Subcutaneous abdominal adipose tissue (tissue), 5 donors: Measurements from ENCODE around the gene ACAN.
A peak's percentile ranks its signal among the peaks of the same experiment; 100 is the strongest.

Experiments
- H3K27ac ChIP-seq: one replicate; pipeline ENCODE4 v1.7.0; 2013; ENCODE audit warnings: low read depth, mild to moderate bottlenecking, inconsistent platforms, low read length, moderate library complexity
- H3K27me3 ChIP-seq, 5 donors: one replicate each; pipeline ENCODE4 v1.7.0; 2013; ENCODE audit warnings: low read length in 5 of 5, inconsistent platforms in 1 of 5; ENCODE audit not compliant: control insufficient read depth in 5 of 5, insufficient read depth in 4 of 5
- H3K36me3 ChIP-seq, 5 donors: one replicate each; pipeline ENCODE4 v1.7.0; 2013; ENCODE audit warnings: low read length in 5 of 5; ENCODE audit not compliant: control insufficient read depth in 5 of 5, insufficient read depth in 5 of 5
- H3K4me1 ChIP-seq, 5 donors: one replicate each; pipeline ENCODE4 v1.7.0; 2013; ENCODE audit warnings: low read length in 5 of 5, mild to moderate bottlenecking in 3 of 5, moderate library complexity in 1 of 5; ENCODE audit not compliant: control insufficient read depth in 5 of 5, insufficient read depth in 5 of 5
- H3K4me3 ChIP-seq, 5 donors: one replicate each; pipeline ENCODE4 v1.7.0; 2013; ENCODE audit warnings: low read length in 5 of 5, low read depth in 1 of 5
- H3K9ac ChIP-seq, 5 donors: one replicate each; pipeline ENCODE4 v1.7.0; 2013; ENCODE audit warnings: low read length in 5 of 5, mild to moderate bottlenecking in 4 of 5, moderate library complexity in 3 of 5
- H3K9me3 ChIP-seq, 5 donors: one replicate each; pipeline ENCODE4 v1.7.0; 2013; ENCODE audit warnings: low read length in 5 of 5; ENCODE audit not compliant: control insufficient read depth in 5 of 5
- donor health status: healthy.
- donor health status: healthy.
- donor health status: healthy.
- donor health status: healthy.
- donor health status: healthy.

Gene ACAN

GRCh38 chr15:88803241-88803919 is at the start of gene ACAN:
Gene ACAN (plus strand): TSS chr15:88803436. CDS start chr15:88836207, 32,771 bp downstream.
- Histone ChIP-seq H3K9ac (no peak within 1 kb of the TSS), H3K27me3 (peaks cover 26 to 60% (median 38%) of the 10 kb centered on the region in 5 donors), H3K4me3 (no peak within 1 kb of the TSS), H3K9me3 (no peaks in the 10 kb centered on the region), H3K36me3 (no peaks in the 10 kb centered on the region), H3K27ac (no peak within 1 kb of the TSS), H3K4me1 (peaks cover 0 to 5% (median 3%) of the 10 kb centered on the region in 5 donors)

- H3K36me3 ChIP-seq = no peaks in the 10 kb centered on the region
- H3K4me1 ChIP-seq = no peaks in the 10 kb centered on the region
- peaks cover 0 to 13% (median 10%) of the 10 kb centered on the region in 5 donors for H3K9me3 ChIP-seq
- no peak overlapping the region for H3K9ac ChIP-seq
- H3K4me3 ChIP-seq = no peak overlapping the region
- H3K27ac ChIP-seq = no peak overlapping the region
- H3K27me3 ChIP-seq = no peaks in the 10 kb centered on the region
Measured at GRCh38 chr15:88756521-88756920, 46.7 kb upstream of the ACAN start.

DNA sequence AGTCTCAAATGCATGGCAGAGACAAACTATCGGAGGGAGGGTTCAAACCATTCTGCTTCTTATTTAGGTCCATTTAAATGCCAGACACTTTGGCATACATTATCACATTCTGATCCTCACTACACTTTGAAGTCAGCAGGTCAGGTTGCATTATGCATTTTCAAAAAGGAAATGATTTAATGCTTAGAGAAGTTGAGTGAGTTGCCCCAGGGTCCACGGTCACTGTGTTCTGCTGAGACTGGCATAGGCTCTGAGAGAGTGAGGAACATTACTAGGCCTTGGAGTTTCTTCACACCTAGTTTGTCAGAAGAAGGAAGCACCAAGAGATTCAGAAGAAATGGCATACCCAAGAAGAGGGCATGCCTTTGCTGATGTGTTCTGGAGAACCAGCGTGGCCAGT is 46.3 kb upstream of the ACAN start:
- H3K4me3 ChIP-seq = no peak overlapping the region
- H3K9ac ChIP-seq = no peak overlapping the region
- no peaks in the 10 kb centered on the region for H3K36me3 ChIP-seq
- no peak overlapping the region for H3K27ac ChIP-seq
- peaks cover 0 to 1% (median 0%) of the 10 kb centered on the region in 5 donors for H3K27me3 ChIP-seq
- H3K4me1 ChIP-seq = no peaks in the 10 kb centered on the region
- peaks cover 0 to 13% (median 10%) of the 10 kb centered on the region in 5 donors for H3K9me3 ChIP-seq

- no peaks in the 10 kb centered on the region for H3K36me3 ChIP-seq
- H3K27ac ChIP-seq = no peak overlapping the region
- peaks cover 0 to 13% (median 10%) of the 10 kb centered on the region in 5 donors for H3K9me3 ChIP-seq
- H3K4me3 ChIP-seq = no peak overlapping the region
- no peak overlapping the region for H3K9ac ChIP-seq
- peaks cover 0 to 3% (median 0%) of the 10 kb centered on the region in 5 donors for H3K27me3 ChIP-seq
- no peaks in the 10 kb centered on the region for H3K4me1 ChIP-seq
Measured at GRCh38 chr15:88759872-88760271, 43.4 kb upstream of the ACAN start.

GRCh38 chr15:88764448-88764847 is 38.8 kb upstream of the ACAN start:
- Histone ChIP-seq H3K9me3 (peaks cover 0 to 17% (median 10%) of the 10 kb centered on the region in 5 donors), H3K27me3 (peaks cover 10 to 23% (median 15%) of the 10 kb centered on the region in 5 donors), H3K27ac (no peak overlapping the region), H3K4me1 (no peaks in the 10 kb centered on the region), H3K9ac (no peak overlapping the region), H3K36me3 (no peaks in the 10 kb centered on the region), H3K4me3 (no peak overlapping the region)

DNA sequence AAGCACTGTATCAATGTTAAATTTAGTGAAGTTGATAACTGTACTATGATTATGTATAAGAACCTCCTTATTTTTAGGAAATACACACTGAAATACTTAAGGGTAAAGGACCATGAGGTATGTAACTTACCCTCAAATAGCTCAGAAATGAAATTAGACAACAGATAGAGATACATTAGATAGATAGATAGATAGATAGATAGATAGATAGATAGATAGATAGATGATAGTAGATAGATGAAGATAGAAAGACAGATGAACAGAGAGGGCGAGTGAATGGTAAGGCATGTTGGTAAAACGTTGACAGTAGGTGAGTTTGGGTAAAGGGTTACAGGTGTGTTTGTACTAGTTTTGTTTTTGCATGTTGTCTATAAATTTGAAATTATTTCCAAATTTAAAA is 38.0 kb upstream of the ACAN start:
- no peak overlapping the region for H3K9ac ChIP-seq
- H3K27me3 ChIP-seq = peaks cover 16 to 25% (median 23%) of the 10 kb centered on the region in 5 donors
- H3K4me1 ChIP-seq = no peaks in the 10 kb centered on the region
- H3K36me3 ChIP-seq = no peaks in the 10 kb centered on the region
- H3K4me3 ChIP-seq = no peak overlapping the region
- H3K27ac ChIP-seq = no peak overlapping the region
- H3K9me3 ChIP-seq = peaks cover 0 to 21% (median 14%) of the 10 kb centered on the region in 5 donors

GRCh38 chr15:88769161-88769971 is 33.9 kb upstream of the ACAN start:
- Histone ChIP-seq H3K27ac (no peak overlapping the region), H3K4me1 (no peaks in the 10 kb centered on the region), H3K9ac (no peak overlapping the region), H3K9me3 (peaks cover 0 to 20% (median 9%) of the 10 kb centered on the region in 5 donors), H3K27me3 (peaks cover 16 to 24% (median 21%) of the 10 kb centered on the region in 5 donors), H3K4me3 (peak overlapping the region in 2 of 5 donors; percentile 5 to 37), H3K36me3 (no peaks in the 10 kb centered on the region)

GRCh38 chr15:88775776-88776175 is 27.5 kb upstream of the ACAN start:
- Histone ChIP-seq H3K9ac (no peak overlapping the region), H3K4me1 (no peaks in the 10 kb centered on the region), H3K36me3 (no peaks in the 10 kb centered on the region), H3K27me3 (peaks cover 0 to 4% (median 0%) of the 10 kb centered on the region in 5 donors), H3K4me3 (no peak overlapping the region), H3K9me3 (peaks cover 0 to 18% (median 12%) of the 10 kb centered on the region in 5 donors), H3K27ac (no peak overlapping the region)

DNA sequence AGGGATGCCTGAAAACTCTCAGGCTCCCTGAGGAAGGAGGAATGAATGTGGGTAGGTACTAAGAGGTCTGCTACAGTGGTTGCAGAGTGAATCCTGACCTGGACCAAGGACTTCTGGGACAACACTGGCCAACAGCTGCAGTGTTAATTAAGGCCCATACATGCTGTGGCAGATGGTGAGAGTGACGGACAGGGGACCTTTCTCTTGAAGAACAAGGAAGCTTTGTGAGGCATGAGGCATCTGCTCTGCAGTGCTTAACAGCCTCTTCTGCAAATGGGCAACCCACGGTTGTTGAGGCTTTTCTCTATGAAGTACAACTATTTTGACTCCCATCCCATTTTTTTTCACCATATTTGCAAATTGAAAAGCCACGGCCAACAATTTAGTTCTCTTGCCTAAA is 26.6 kb upstream of the ACAN start:
- Histone ChIP-seq H3K36me3 (no peaks in the 10 kb centered on the region), H3K9me3 (peaks cover 0 to 18% (median 11%) of the 10 kb centered on the region in 5 donors), H3K27me3 (peaks cover 0 to 4% (median 0%) of the 10 kb centered on the region in 5 donors), H3K27ac (no peak overlapping the region), H3K4me1 (no peaks in the 10 kb centered on the region), H3K4me3 (no peak overlapping the region), H3K9ac (no peak overlapping the region)

GRCh38 chr15:88779944-88780343 is 23.3 kb upstream of the ACAN start:
- Histone ChIP-seq H3K4me3 (no peak overlapping the region), H3K27me3 (peaks cover 0 to 7% (median 0%) of the 10 kb centered on the region in 5 donors), H3K36me3 (no peaks in the 10 kb centered on the region), H3K9ac (no peak overlapping the region), H3K27ac (no peak overlapping the region), H3K9me3 (peaks cover 0 to 14% (median 11%) of the 10 kb centered on the region in 5 donors), H3K4me1 (no peaks in the 10 kb centered on the region)
